H9 (cell line): ENCODE data around the gene ZKSCAN3. TPM values are rescaled to one million over a fixed set of nuclear protein-coding genes. Genes with fewer than 3 reads are reported as not detected.

ENCODE experiments used
- DNase-seq: peaks from one replicate; pipeline ENCODE4 v3.0.0-alpha.2; 2017
- H2AFZ ChIP-seq: one replicate; pipeline ENCODE4 v1.6.1; 2013; ENCODE audit warnings: mild to moderate bottlenecking, low read length, control low read depth, moderate library complexity
- H2AK5ac ChIP-seq: 2 replicates; pipeline ENCODE4 v1.6.1; 2013; ENCODE audit warnings: low read length, control low read depth, mixed read lengths; ENCODE audit not compliant: insufficient read length
- H2BK120ac ChIP-seq: one replicate; pipeline ENCODE4 v1.6.1; 2013; ENCODE audit warnings: low read depth, mild to moderate bottlenecking, low read length, control low read depth, inconsistent platforms; ENCODE audit not compliant: poor library complexity, severe bottlenecking
- H2BK12ac ChIP-seq: 2 replicates; pipeline ENCODE4 v1.6.1; 2013; ENCODE audit warnings: low read length, control low read depth, mixed read lengths, low read depth; ENCODE audit not compliant: insufficient read length
- H2BK15ac ChIP-seq: 2 replicates; pipeline ENCODE4 v1.6.1; 2013; ENCODE audit warnings: low read depth, low read length, control low read depth
- H2BK20ac ChIP-seq: one replicate; pipeline ENCODE4 v1.6.1; 2013; ENCODE audit warnings: low read depth, mild to moderate bottlenecking, low read length, control low read depth, inconsistent platforms; ENCODE audit not compliant: poor library complexity, severe bottlenecking
- H2BK5ac ChIP-seq: 2 replicates; pipeline ENCODE4 v1.6.1; 2013; ENCODE audit warnings: low read length, control low read depth, mixed read lengths; ENCODE audit not compliant: insufficient read length
- H3K14ac ChIP-seq: 2 replicates; pipeline ENCODE4 v1.6.1; 2013; ENCODE audit warnings: low read length, control low read depth; ENCODE audit not compliant: insufficient read depth
- H3K18ac ChIP-seq: 2 replicates; pipeline ENCODE4 v1.6.1; 2013; ENCODE audit warnings: low read depth, mild to moderate bottlenecking, mixed read lengths, low read length, control low read depth; ENCODE audit not compliant: insufficient read length
- H3K23ac ChIP-seq: 2 replicates; pipeline ENCODE4 v1.6.1; 2013; ENCODE audit warnings: low read length, control low read depth, mixed read lengths, low read depth; ENCODE audit not compliant: insufficient read length
- H3K23me2 ChIP-seq: 2 replicates; pipeline ENCODE4 v1.6.1; 2013; ENCODE audit warnings: low read depth, mild to moderate bottlenecking, mixed read lengths, low read length, control low read depth; ENCODE audit not compliant: insufficient read length, poor library complexity, severe bottlenecking
- H3K27ac ChIP-seq: 2 replicates; pipeline ENCODE4 v1.5.1; 2013; ENCODE audit warnings: low read length, control low read depth, mixed read lengths, low read depth; ENCODE audit not compliant: insufficient read length
- H3K27me3 ChIP-seq: 2 replicates; pipeline ENCODE4 v1.6.1; 2013; ENCODE audit warnings: low read length, control low read depth, inconsistent platforms; ENCODE audit not compliant: insufficient read depth
- H3K4ac ChIP-seq: 2 replicates; pipeline ENCODE4 v1.6.1; 2013; ENCODE audit warnings: low read depth, mild to moderate bottlenecking, control low read depth, inconsistent platforms, low read length, moderate library complexity
- H3K4me1 ChIP-seq: 2 replicates; pipeline ENCODE4 v1.6.1; 2013; ENCODE audit warnings: low read length, control low read depth, inconsistent platforms; ENCODE audit not compliant: insufficient read depth
- H3K4me2 ChIP-seq: 2 replicates; pipeline ENCODE4 v1.6.1; 2013; ENCODE audit warnings: low read length, control low read depth, mixed read lengths; ENCODE audit not compliant: insufficient read length, insufficient read depth
- H3K56ac ChIP-seq: 2 replicates; pipeline ENCODE4 v1.6.1; 2013; ENCODE audit warnings: low read depth, mild to moderate bottlenecking, mixed read lengths, low read length, control low read depth; ENCODE audit not compliant: insufficient read length
- H3K79me1 ChIP-seq: 2 replicates; pipeline ENCODE4 v1.6.1; 2013; ENCODE audit warnings: low read depth, mild to moderate bottlenecking, moderate library complexity, low read length, control low read depth, inconsistent platforms; ENCODE audit not compliant: insufficient read depth, poor library complexity, severe bottlenecking
- H3K79me2 ChIP-seq: 2 replicates; pipeline ENCODE4 v1.6.1; 2013; ENCODE audit warnings: low read length, control low read depth, inconsistent platforms; ENCODE audit not compliant: insufficient read depth
- H3K9ac ChIP-seq: 2 replicates; pipeline ENCODE4 v1.6.1; 2013; ENCODE audit warnings: low read length, control low read depth, mixed read lengths; ENCODE audit not compliant: insufficient read length; ENCODE audit errors: extremely low read depth
- H3K9me3 ChIP-seq: one replicate; pipeline ENCODE4 v1.6.1; 2013; ENCODE audit warnings: low read depth, low read length, inconsistent platforms; ENCODE audit not compliant: control insufficient read depth
- H3T11ph ChIP-seq: one replicate; pipeline ENCODE4 v1.6.1; 2013; ENCODE audit warnings: mild to moderate bottlenecking, low read length, control low read depth, inconsistent platforms
- H4K20me1 ChIP-seq: one replicate; pipeline ENCODE4 v1.6.1; 2013; ENCODE audit not compliant: control insufficient read depth, insufficient read length, insufficient read depth
- H4K5ac ChIP-seq: 2 replicates; pipeline ENCODE4 v1.6.1; 2013; ENCODE audit warnings: low read depth, mild to moderate bottlenecking, mixed read lengths, low read length, control low read depth; ENCODE audit not compliant: insufficient read length
- H4K8ac ChIP-seq: replicated peaks from 2 replicates; pipeline ENCODE4 v1.6.1; 2013; ENCODE audit warnings: low read length, control low read depth, mixed read lengths, low read depth; ENCODE audit not compliant: insufficient read length
- H4K91ac ChIP-seq: 2 replicates; pipeline ENCODE4 v1.6.1; 2013; ENCODE audit warnings: low read depth, mild to moderate bottlenecking, moderate library complexity, mixed read lengths, low read length, control low read depth; ENCODE audit not compliant: insufficient read length
- H3K27ac Mint-ChIP-seq, 3 experiments: 2 replicates in 2 of 3; 3 replicates in 1 of 3; pipeline ENCODE4 v1.8.0; 2020 to 2021; ENCODE audit warnings: mixed read lengths in 3 of 3, mild to moderate bottlenecking in 1 of 3, moderate library complexity in 1 of 3
- H3K27me3 Mint-ChIP-seq: 2 replicates; pipeline ENCODE4 v1.8.0; 2021; ENCODE audit warnings: low read depth, mild to moderate bottlenecking, moderate library complexity, mixed read lengths
- H3K36me3 Mint-ChIP-seq, 3 experiments: 2 replicates in 2 of 3; 3 replicates in 1 of 3; pipeline ENCODE4 v1.8.0; 2020 to 2021; ENCODE audit warnings: low read depth in 3 of 3, mixed read lengths in 3 of 3; ENCODE audit not compliant: insufficient read depth in 1 of 3
- H3K4me1 Mint-ChIP-seq, 2 experiments: 2 replicates each; pipeline ENCODE4 v1.8.0; 2020; ENCODE audit warnings: mixed read lengths in 2 of 2
- H3K4me3 Mint-ChIP-seq, 2 experiments: 2 replicates in 1 of 2; 3 replicates in 1 of 2; pipeline ENCODE4 v1.8.0; 2020 to 2021; ENCODE audit warnings: mild to moderate bottlenecking in 2 of 2, mixed read lengths in 2 of 2, moderate library complexity in 1 of 2
- H3K9me3 Mint-ChIP-seq, 2 experiments: 2 replicates in 1 of 2; 3 replicates in 1 of 2; pipeline ENCODE4 v1.8.0; 2020; ENCODE audit warnings: mild to moderate bottlenecking in 2 of 2, mixed read lengths in 2 of 2, moderate library complexity in 1 of 2
- CTCF ChIP-seq: fragments of 200-600 bp; sonication (generic); conservative IDR thresholded peaks from 3 replicates; pipeline ENCODE4 v1.8.0; 2021; ENCODE audit warnings: antibody characterized with exemption, mild to moderate bottlenecking
- WGBS: extraction: QIAGEN DNeasy Blood & Tissue Kit; methylation state at CpG from one replicate; pipeline ENCODE4 v1.1.7; 2013; ENCODE audit warnings: missing lambda C conversion rate, low lambda C conversion rate, mixed read lengths; ENCODE audit not compliant: insufficient read length; ENCODE audit errors: extremely low coverage; 5-methylcytosine and 5-hydroxymethylcytosine counted together
- total RNA-seq: library from RNA; stranded (reverse); gene quantifications from 2 replicates; pipeline ENCODE4 v1.2.1, GENCODE V29; 2021

Gene ZKSCAN3
- total RNA-seq, 1 experiment from 2014 or later = 8.7 TPM

- peaks cover 6% of the 10 kb centered on the region for H3K79me1 ChIP-seq
- H3K4me1 Mint-ChIP-seq = peaks cover 26 to 29% of the 10 kb centered on the region in 2 experiments
- H3K79me2 ChIP-seq = peaks cover 3% of the 10 kb centered on the region; the same call in 1 of the 2 replicates
These were observed 3.6 kb downstream of the ZKSCAN3 start for GRCh38 chr6:28353356-28353755.

More at GRCh38 chr6:28353356-28353755, 3.6 kb downstream of the ZKSCAN3 start:
- Histone ChIP-seq H3T11ph (no peak overlapping the region), H3K4me2 (no peak overlapping the region), H2BK120ac (no peak overlapping the region), H2BK15ac (no peak overlapping the region), H3K23me2 (peaks cover 11% of the 10 kb centered on the region), H2BK20ac (no peak overlapping the region), H3K9ac (no peak overlapping the region), H2BK5ac (no peak overlapping the region), H4K5ac (no peak overlapping the region), H4K8ac (no peak overlapping the region), H2AK5ac (no peak overlapping the region), H3K56ac (no peak overlapping the region), H3K27ac (no peak overlapping the region), H3K4ac (no peak overlapping the region), H3K14ac (no peak overlapping the region), H4K91ac (no peak overlapping the region), H3K4me1 (peaks cover 5% of the 10 kb centered on the region; the same call in 1 of the 2 replicates), H2AFZ (no peak overlapping the region), H3K23ac (no peak overlapping the region), H3K27me3 (no peaks in the 10 kb centered on the region), H3K18ac (no peak overlapping the region), H3K9me3 (no peaks in the 10 kb centered on the region), H4K20me1 (peaks cover 2% of the 10 kb centered on the region), H2BK12ac (no peak overlapping the region)
- H3K27me3 Mint-ChIP-seq = no peaks in the 10 kb centered on the region
- no CpG with 5 or more reads among the region's 3 CpGs for WGBS
- no peak for TF ChIP-seq CTCF
- peaks cover 7 to 8% of the 10 kb centered on the region in 2 experiments for H3K9me3 Mint-ChIP-seq
- no peak overlapping the region for H3K4me3 Mint-ChIP-seq
- no peak for DNase-seq
- H3K36me3 Mint-ChIP-seq = peaks cover 15 to 28% (median 26%) of the 10 kb centered on the region in 3 experiments
- no peak overlapping the region for H3K27ac Mint-ChIP-seq
